Liver (tissue), 9 donors: ENCODE data around the gene RASA3. TPM values are rescaled to one million over a fixed set of nuclear protein-coding genes. Genes with fewer than 3 reads are reported as not detected.

Experiments used
- DNase-seq: peaks from one replicate; pipeline ENCODE4 v3.0.0-alpha.2; 2017; ENCODE audit warnings: low spot score
- H3K27ac ChIP-seq, 2 donors: one replicate each; pipeline ENCODE4 v1.7.0; 2013; ENCODE audit warnings: inconsistent platforms in 2 of 2, low read length in 2 of 2, control low read depth in 1 of 2, low read depth in 1 of 2, mild to moderate bottlenecking in 1 of 2
- H3K27me3 ChIP-seq, 4 donors: one replicate each; pipeline versions ENCODE4 v1.6.1 to v1.7.0; 2013; ENCODE audit warnings: low read length in 3 of 4, inconsistent platforms in 1 of 4, mild to moderate bottlenecking in 1 of 4, moderate library complexity in 1 of 4; ENCODE audit not compliant: control insufficient read depth in 4 of 4, insufficient read depth in 4 of 4
- H3K36me3 ChIP-seq, 4 donors: one replicate each; pipeline versions ENCODE4 v1.6.1 to v1.7.0; 2013; ENCODE audit warnings: low read length in 3 of 4, mild to moderate bottlenecking in 3 of 4, low read depth in 1 of 4, moderate library complexity in 1 of 4; ENCODE audit not compliant: control insufficient read depth in 4 of 4, insufficient read depth in 3 of 4
- H3K4me1 ChIP-seq, 4 donors: one replicate each; pipeline versions ENCODE4 v1.6.1 to v1.7.0; 2013; ENCODE audit warnings: low read length in 3 of 4, mild to moderate bottlenecking in 3 of 4, moderate library complexity in 1 of 4; ENCODE audit not compliant: control insufficient read depth in 4 of 4, insufficient read depth in 4 of 4
- H3K4me3 ChIP-seq, 3 donors: one replicate each; pipeline versions ENCODE4 v1.6.1 to v1.7.0; 2013; ENCODE audit warnings: low read length in 3 of 3, control low read depth in 1 of 3, low read depth in 1 of 3, mild to moderate bottlenecking in 1 of 3
- H3K9ac ChIP-seq, 2 donors: one replicate each; pipeline ENCODE4 v1.7.0; 2013; ENCODE audit warnings: low read length in 2 of 2, mild to moderate bottlenecking in 2 of 2, moderate library complexity in 2 of 2, control low read depth in 1 of 2, low read depth in 1 of 2
- H3K9me3 ChIP-seq, 4 donors: one replicate each; pipeline versions ENCODE4 v1.6.1 to v1.7.0; 2013; ENCODE audit warnings: low read length in 3 of 4; ENCODE audit not compliant: control insufficient read depth in 4 of 4
- ATF3 ChIP-seq: IDR thresholded peaks from 2 replicates; pipeline ENCODE4 v1.6.1; 2016; ENCODE audit warnings: antibody characterized with exemption
- EGR1 ChIP-seq, 2 donors: IDR thresholded peaks; 2 replicates each; pipeline ENCODE4 v1.6.1; 2016 to 2018; ENCODE audit warnings: antibody characterized with exemption in 2 of 2, low read depth in 2 of 2
- FOXA1 ChIP-seq: IDR thresholded peaks from 2 replicates; pipeline ENCODE4 v1.6.1; 2016; ENCODE audit warnings: antibody characterized with exemption
- FOXA2 ChIP-seq: IDR thresholded peaks from 2 replicates; pipeline ENCODE4 v1.6.1; 2016; ENCODE audit warnings: antibody characterized with exemption
- GABPA ChIP-seq, 2 donors: IDR thresholded peaks in 1 of 2; conservative IDR thresholded peaks in 1 of 2; 2 replicates each; pipeline ENCODE4 v1.6.1; 2016; ENCODE audit warnings: antibody characterized with exemption in 2 of 2, mild to moderate bottlenecking in 1 of 2, moderate library complexity in 1 of 2
- HNF4A ChIP-seq, 2 donors: conservative IDR thresholded peaks; 2 replicates each; pipeline ENCODE4 v1.6.1; 2016; ENCODE audit warnings: antibody characterized with exemption in 2 of 2, mild to moderate bottlenecking in 2 of 2
- HNF4G ChIP-seq: IDR thresholded peaks from 2 replicates; pipeline ENCODE4 v1.6.1; 2016; ENCODE audit warnings: antibody characterized with exemption
- JUND ChIP-seq, 2 donors: IDR thresholded peaks; 2 replicates each; pipeline ENCODE4 v1.6.1; 2016; ENCODE audit warnings: antibody characterized with exemption in 2 of 2
- MAX ChIP-seq: IDR thresholded peaks from 2 replicates; pipeline ENCODE4 v1.6.1; 2016; ENCODE audit warnings: antibody characterized with exemption
- NR2F2 ChIP-seq: IDR thresholded peaks from 2 replicates; pipeline ENCODE4 v1.6.1; 2016; ENCODE audit warnings: antibody characterized with exemption
- RAD21 ChIP-seq, 2 donors: IDR thresholded peaks; 2 replicates each; pipeline ENCODE4 v1.6.1; 2016; ENCODE audit warnings: antibody characterized with exemption in 2 of 2, mild to moderate bottlenecking in 2 of 2
- REST ChIP-seq: IDR thresholded peaks from 2 replicates; pipeline ENCODE4 v1.6.1; 2016; ENCODE audit warnings: antibody characterized with exemption, mild to moderate bottlenecking
- RXRA ChIP-seq, 2 donors: IDR thresholded peaks; 2 replicates each; pipeline ENCODE4 v1.6.1; 2017 to 2018; ENCODE audit warnings: antibody characterized with exemption in 2 of 2, mild to moderate bottlenecking in 1 of 2
- SP1 ChIP-seq: IDR thresholded peaks from 2 replicates; pipeline ENCODE4 v1.6.1; 2018; ENCODE audit warnings: antibody characterized with exemption, mild to moderate bottlenecking
- TAF1 ChIP-seq: conservative IDR thresholded peaks from 2 replicates; pipeline ENCODE4 v1.6.1; 2016; ENCODE audit warnings: antibody characterized with exemption, mild to moderate bottlenecking
- YY1 ChIP-seq: IDR thresholded peaks from 2 replicates; pipeline ENCODE4 v1.6.1; 2016; ENCODE audit warnings: antibody characterized with exemption, mild to moderate bottlenecking
- whole genome bisulfite sequencing: extraction: QIAGEN DNeasy Blood & Tissue Kit; methylation state at CpG from one replicate; pipeline ENCODE4 v1.1.7; 2013; 5-methylcytosine and 5-hydroxymethylcytosine counted together
- polyA plus RNA-seq, 2 donors: library from polyadenylated mRNA; stranded (reverse) in 1 of 2; unstranded in 1 of 2; fragments of 200-250 nt in 1 of 2; fragments of >200 nt in 1 of 2; fragmentation: Nextera tagmentation in 1 of 2; extraction: Ambion mirVana in 1 of 2; gene quantifications; one replicate each; pipeline versions ENCODE4 v1.2.1 to v1.2.3, GENCODE V29; 2013 to 2015
- total RNA-seq, 2 donors: library from RNA; depleted of rRNA; stranded (reverse); fragments of >200 nt; gene quantifications; one replicate each; pipeline ENCODE4 v1.2.3, GENCODE V29; 2014
- TF ChIP-seq, protein P1 (sequence below): IDR thresholded peaks from 2 replicates; pipeline ENCODE4 v1.6.1; 2016; ENCODE audit warnings: antibody characterized with exemption
- TF ChIP-seq, protein P2 (sequence below): fragments of 150-350 bp; IDR thresholded peaks from 2 replicates; pipeline ENCODE4 v1.5.1; 2017; ENCODE audit warnings: improper control_type of control experiment, low read depth, low read length; ENCODE audit not compliant: missing input control
- donor health status: healthy.
- donor health status: healthy.
- donor health status: healthy.
- donor health status: healthy.
- donor health status: healthy.

Gene RASA3
- total and polyA plus RNA-seq, 4 donors, result 0.64 to 5.9 (median 3.8) TPM

DNA sequence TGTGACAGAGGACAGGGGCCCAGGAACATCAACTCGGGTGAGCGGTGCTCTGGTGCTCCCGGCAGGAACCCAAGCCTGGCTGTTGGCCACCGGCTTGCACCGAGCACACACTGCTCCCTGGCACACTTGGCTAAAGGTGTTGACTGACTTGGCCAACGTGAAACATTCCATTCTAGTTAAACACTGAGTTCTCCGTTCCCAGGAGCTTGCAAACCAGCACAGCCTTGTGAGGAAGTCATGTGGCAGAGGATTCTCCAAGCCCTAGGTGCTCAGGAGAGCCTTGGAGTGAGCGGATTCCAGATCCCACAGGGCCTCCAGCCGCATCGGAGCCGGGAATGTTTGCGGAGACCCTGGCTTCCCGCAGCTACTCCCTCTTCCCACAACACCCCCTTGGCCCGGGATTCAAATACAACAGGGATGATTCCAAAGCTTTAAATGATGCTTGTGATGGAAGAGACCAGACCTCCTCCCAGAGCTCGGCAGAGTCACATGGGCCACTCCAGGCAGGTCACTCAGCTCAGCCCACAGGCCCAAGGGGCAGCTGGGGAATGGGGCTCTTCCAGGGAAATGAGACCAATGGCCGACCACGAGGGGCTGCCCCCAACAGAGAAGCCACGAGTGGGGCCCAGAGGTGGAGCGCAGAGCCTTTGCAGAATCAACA lies 161.5 kb downstream of the RASA3 start:
- Histone ChIP-seq H3K27me3 (no peaks in the 10 kb centered on the region), H3K9me3 (no peaks in the 10 kb centered on the region), H3K4me1 (peaks cover 12 to 20% (median 16%) of the 10 kb centered on the region in 4 donors), H3K4me3 (no peak overlapping the region), H3K9ac (peak overlapping the region in 1 of 2 donors; percentile 2), H3K36me3 (no peaks in the 10 kb centered on the region), H3K27ac (peak overlapping the region; percentile 57 to 67)
- no peak for TF ChIP-seq GABPA (IDR thresholded peaks at IDR 0.05 in 1 of 2, conservative IDR thresholded peaks at IDR 0.05 in 1 of 2)
- peak in 1 of 2 donors; percentile 53 for TF ChIP-seq HNF4A (conservative IDR thresholded peaks at IDR 0.05)
- TF ChIP-seq FOXA1, result peak; percentile 50
- no peak for TF ChIP-seq MAX
- no peak for TF ChIP-seq NR2F2
- TF ChIP-seq EGR1 (IDR thresholded peaks at IDR 0.05; ENCODE audit: low read depth in 2 of 2), result no peak
- TF ChIP-seq HNF4G, result no peak
- peak; percentile 13 for TF ChIP-seq SP1
- TF ChIP-seq JUND (IDR thresholded peaks at IDR 0.05), result peak in 1 of 2 donors; percentile 9
- peak; percentile 45 for TF ChIP-seq FOXA2
- TF ChIP-seq, protein P1, sequence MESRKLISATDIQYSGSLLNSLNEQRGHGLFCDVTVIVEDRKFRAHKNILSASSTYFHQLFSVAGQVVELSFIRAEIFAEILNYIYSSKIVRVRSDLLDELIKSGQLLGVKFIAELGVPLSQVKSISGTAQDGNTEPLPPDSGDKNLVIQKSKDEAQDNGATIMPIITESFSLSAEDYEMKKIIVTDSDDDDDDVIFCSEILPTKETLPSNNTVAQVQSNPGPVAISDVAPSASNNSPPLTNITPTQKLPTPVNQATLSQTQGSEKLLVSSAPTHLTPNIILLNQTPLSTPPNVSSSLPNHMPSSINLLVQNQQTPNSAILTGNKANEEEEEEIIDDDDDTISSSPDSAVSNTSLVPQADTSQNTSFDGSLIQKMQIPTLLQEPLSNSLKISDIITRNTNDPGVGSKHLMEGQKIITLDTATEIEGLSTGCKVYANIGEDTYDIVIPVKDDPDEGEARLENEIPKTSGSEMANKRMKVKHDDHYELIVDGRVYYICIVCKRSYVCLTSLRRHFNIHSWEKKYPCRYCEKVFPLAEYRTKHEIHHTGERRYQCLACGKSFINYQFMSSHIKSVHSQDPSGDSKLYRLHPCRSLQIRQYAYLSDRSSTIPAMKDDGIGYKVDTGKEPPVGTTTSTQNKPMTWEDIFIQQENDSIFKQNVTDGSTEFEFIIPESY, result no peak
- TF ChIP-seq, protein P2, sequence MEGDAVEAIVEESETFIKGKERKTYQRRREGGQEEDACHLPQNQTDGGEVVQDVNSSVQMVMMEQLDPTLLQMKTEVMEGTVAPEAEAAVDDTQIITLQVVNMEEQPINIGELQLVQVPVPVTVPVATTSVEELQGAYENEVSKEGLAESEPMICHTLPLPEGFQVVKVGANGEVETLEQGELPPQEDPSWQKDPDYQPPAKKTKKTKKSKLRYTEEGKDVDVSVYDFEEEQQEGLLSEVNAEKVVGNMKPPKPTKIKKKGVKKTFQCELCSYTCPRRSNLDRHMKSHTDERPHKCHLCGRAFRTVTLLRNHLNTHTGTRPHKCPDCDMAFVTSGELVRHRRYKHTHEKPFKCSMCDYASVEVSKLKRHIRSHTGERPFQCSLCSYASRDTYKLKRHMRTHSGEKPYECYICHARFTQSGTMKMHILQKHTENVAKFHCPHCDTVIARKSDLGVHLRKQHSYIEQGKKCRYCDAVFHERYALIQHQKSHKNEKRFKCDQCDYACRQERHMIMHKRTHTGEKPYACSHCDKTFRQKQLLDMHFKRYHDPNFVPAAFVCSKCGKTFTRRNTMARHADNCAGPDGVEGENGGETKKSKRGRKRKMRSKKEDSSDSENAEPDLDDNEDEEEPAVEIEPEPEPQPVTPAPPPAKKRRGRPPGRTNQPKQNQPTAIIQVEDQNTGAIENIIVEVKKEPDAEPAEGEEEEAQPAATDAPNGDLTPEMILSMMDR, result no peak
- no peak for TF ChIP-seq YY1
- TF ChIP-seq TAF1, result no peak
- TF ChIP-seq RAD21 (IDR thresholded peaks at IDR 0.05), result no peak
- no peak for TF ChIP-seq REST
- peak in 1 of 2 donors; percentile 86 for TF ChIP-seq RXRA (IDR thresholded peaks at IDR 0.05)
- no peak for TF ChIP-seq ATF3
- 48% methylated on average over 19 of the region's 19 CpGs for WGBS
- DNase-seq, result no peak
